GM12892 (cell line): ENCODE measurements around the gene SLC9C2.

Experiments used
- POLR2A ChIP-seq: IDR thresholded peaks from 2 replicates; pipeline ENCODE4 v1.6.1; 2011; ENCODE audit warnings: low read depth, low read length, control low read depth
- POLR2AphosphoS5 ChIP-seq: IDR thresholded peaks from 2 replicates; pipeline ENCODE4 v1.6.1; 2011; ENCODE audit warnings: low read depth, low read length, control low read depth
- TAF1 ChIP-seq: IDR thresholded peaks from 2 replicates; pipeline ENCODE4 v1.6.1; 2011; ENCODE audit warnings: low read depth, mild to moderate bottlenecking, control low read depth, low read length, borderline replicate concordance

- TF ChIP-seq POLR2AphosphoS5 (no peak), POLR2A (no peak), TAF1 (no peak)
Measured at GRCh38 chr1:173551699-173552098, 51.2 kb downstream of the SLC9C2 start.
